ENCODE results near the gene FKBP2. TPM values are rescaled to one million over a fixed set of nuclear protein-coding genes. Genes with fewer than 3 reads are reported as not detected.

Gene FKBP2
- total RNA-seq, 1 experiment from 2014 or later = 57.2 TPM

GRCh38 chr11:64233913-64234586, 6.8 kb upstream of the FKBP2 start, which contains the start of gene VEGFB:
Gene VEGFB (plus strand): TSS chr11:64234584. CDS start chr11:64234834, 250 bp downstream.
- Mint-ChIP-seq H3K4me3 (peak within 1 kb of the TSS; percentile 85), H3K27me3 (ENCODE audit: low read depth) (peaks cover 16% of the 10 kb centered on the region), H3K9me3 (no peaks in the 10 kb centered on the region), H3K4me1 (peaks cover 30% of the 10 kb centered on the region), H3K27ac (peak within 1 kb of the TSS; percentile 15; the same call in 1 of the 2 replicates), H3K36me3 (peaks cover 6% of the 10 kb centered on the region; the same call in 1 of the 2 replicates)
- TF ChIP-seq ZNF423 (CRISPR knock-in tag; IDR thresholded peaks at IDR 0.05) (peak; percentile 46), ZNF416 (CRISPR knock-in tag; IDR thresholded peaks at IDR 0.05) (peak; percentile 30; the same call in 1 of the 2 replicates), MLX (CRISPR knock-in tag; IDR thresholded peaks at IDR 0.05) (no peak), ZNF121 (CRISPR knock-in tag; IDR thresholded peaks at IDR 0.05) (peak; percentile 64; the same call in 1 of the 2 replicates), ESRRA (CRISPR knock-in tag; IDR thresholded peaks at IDR 0.05; ENCODE audit: borderline replicate concordance) (0 out of 2 replicates have a peak, but pooled peaks have one; percentile 31), SP1 (CRISPR knock-in tag; conservative IDR thresholded peaks at IDR 0.05) (0 out of 2 replicates have a peak, but pooled peaks have one; percentile 39)
- CTCF ChIA-PET = interaction anchor here (1.0 to 5.4 kb wide), 5 partner anchors 16 to 123 kb away, joined by 3 to 35 read pairs (median 3); partner anchors contain the start of gene PLCB3
- POLR2A ChIA-PET = no interaction called here
- ATAC-seq = peak; percentile 17; the same call in 1 of the 2 replicates
- DNase-seq (ENCODE audit: low spot score) = peak; percentile 61

GRCh38 chr11:64234647-64235379, 6.1 kb upstream of the FKBP2 start:
- H3K27me3 Mint-ChIP-seq (ENCODE audit: low read depth) = peaks cover 16% of the 10 kb centered on the region
- TF ChIP-seq ZNF396 (CRISPR knock-in tag; IDR thresholded peaks at IDR 0.05; ENCODE audit: borderline replicate concordance) (no peak), ZNF423 (CRISPR knock-in tag; IDR thresholded peaks at IDR 0.05) (peak; percentile 14), SP1 (CRISPR knock-in tag; conservative IDR thresholded peaks at IDR 0.05) (0 out of 2 replicates have a peak, but pooled peaks have one; percentile 39), E2F5 (CRISPR knock-in tag; IDR thresholded peaks at IDR 0.05) (0 out of 2 replicates have a peak, but pooled peaks have one; percentile 48), ESRRA (CRISPR knock-in tag; IDR thresholded peaks at IDR 0.05; ENCODE audit: borderline replicate concordance) (no peak)
- peak overlapping the region; percentile 85 for H3K4me3 Mint-ChIP-seq
- ATAC-seq (peak; percentile 6), DNase-seq (ENCODE audit: low spot score) (peak; percentile 50)
- H3K27ac Mint-ChIP-seq = no peak overlapping the region
- H3K9me3 Mint-ChIP-seq = no peaks in the 10 kb centered on the region
- H3K4me1 Mint-ChIP-seq = peaks cover 25% of the 10 kb centered on the region
- peaks cover 6% of the 10 kb centered on the region; the same call in 1 of the 2 replicates for H3K36me3 Mint-ChIP-seq
- CTCF ChIA-PET = interaction anchor here (1.0 to 5.4 kb wide), 5 partner anchors 16 to 122 kb away, joined by 3 to 35 read pairs (median 3); partner anchors contain the start of gene PLCB3
- POLR2A ChIA-PET = no interaction called here

- H3K27me3 Mint-ChIP-seq (ENCODE audit: low read depth) = peaks cover 16% of the 10 kb centered on the region
- peaks cover 6% of the 10 kb centered on the region; the same call in 1 of the 2 replicates for H3K36me3 Mint-ChIP-seq
- DNase-seq (ENCODE audit: low spot score) (no peak), ATAC-seq (no peak)
- no peak for TF ChIP-seq CREM (CRISPR knock-in tag; IDR thresholded peaks at IDR 0.05)
- no peak for TF ChIP-seq IRF1 (CRISPR knock-in tag; IDR thresholded peaks at IDR 0.05)
- peak overlapping the region; percentile 15; the same call in 1 of the 2 replicates for H3K27ac Mint-ChIP-seq
- H3K4me3 Mint-ChIP-seq = peak overlapping the region; percentile 85
- no peaks in the 10 kb centered on the region for H3K9me3 Mint-ChIP-seq
- ChIA-PET CTCF (interaction anchor here (5.4 kb wide), 1 partner anchor 15 kb away, joined by 35 read pairs; the partner anchor contains the start of gene PLCB3), POLR2A (interaction anchor here (1.1 kb wide), 1 partner anchor 16 kb away, joined by 8 read pairs; no protein-coding TSS in a partner anchor)
- peaks cover 31% of the 10 kb centered on the region for H3K4me1 Mint-ChIP-seq
Observed at GRCh38 chr11:64235437-64236161, 5.3 kb upstream of the FKBP2 start.

GRCh38 chr11:64237484-64237951, 3.4 kb upstream of the FKBP2 start:
- ATAC-seq (no peak), DNase-seq (ENCODE audit: low spot score) (no peak)
- ChIA-PET POLR2A (no interaction called here), CTCF (interaction anchor here (1.0 to 5.4 kb wide), 3 partner anchors 13 to 104 kb away, joined by 3 to 35 read pairs (median 5); partner anchors contain the start of gene PLCB3)
- peaks cover 6% of the 10 kb centered on the region; the same call in 1 of the 2 replicates for H3K36me3 Mint-ChIP-seq
- peaks cover 24% of the 10 kb centered on the region for H3K4me1 Mint-ChIP-seq
- H3K9me3 Mint-ChIP-seq = no peaks in the 10 kb centered on the region
- H3K27ac Mint-ChIP-seq = no peak overlapping the region
- H3K4me3 Mint-ChIP-seq = no peak overlapping the region
- 0 out of 2 replicates have a peak, but pooled peaks have one; percentile 26 for TF ChIP-seq PREB (CRISPR knock-in tag; IDR thresholded peaks at IDR 0.05; ENCODE audit: borderline replicate concordance)
- TF ChIP-seq ZNF281 (CRISPR knock-in tag; IDR thresholded peaks at IDR 0.05) = no peak
- peaks cover 9% of the 10 kb centered on the region for H3K27me3 Mint-ChIP-seq (ENCODE audit: low read depth)

All from WTC11 (cell line).